ENCODE data around the gene TMEM176A.

Gene TMEM176A

DNA sequence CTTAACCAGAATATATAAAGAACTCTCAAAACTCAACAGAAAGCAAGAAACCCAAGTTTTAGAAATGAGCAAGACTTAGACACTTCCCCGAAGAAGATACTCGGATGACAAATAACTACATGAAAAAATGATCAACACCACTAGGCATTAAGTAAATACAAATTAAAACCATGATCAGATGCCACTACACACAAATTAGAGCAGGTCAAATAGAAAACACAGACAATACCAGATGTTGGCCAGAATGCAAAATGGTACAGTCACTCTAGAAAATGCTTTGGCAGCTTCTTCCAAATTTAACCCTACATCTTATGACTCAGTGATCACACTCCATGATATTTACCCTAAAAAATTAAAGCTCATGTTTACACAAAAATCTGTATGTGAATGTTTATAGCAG lies 18.4 kb downstream of the TMEM176A start:
- no peak for DNase-seq (ENCODE audit: low read depth in 3 of 3)

DNA sequence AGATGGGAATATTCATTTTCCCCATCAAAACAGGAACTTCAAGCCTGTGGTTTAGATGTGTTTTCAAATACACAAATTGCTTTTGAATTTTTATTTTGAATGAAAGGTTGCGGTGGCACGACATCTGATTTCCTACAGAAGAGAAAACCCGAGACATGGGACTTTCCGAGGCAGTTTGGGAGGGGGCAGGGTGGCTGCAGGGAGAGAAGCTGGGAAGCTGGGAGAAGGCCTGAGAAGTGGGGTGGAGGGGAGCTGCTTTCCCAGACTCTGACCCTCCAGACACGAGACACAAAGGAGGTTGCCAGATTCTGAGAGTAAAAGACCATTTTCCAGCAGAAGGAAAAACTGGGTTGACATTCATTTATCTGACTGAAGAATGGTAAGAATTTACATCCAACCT lies 19.6 kb downstream of the TMEM176A start:
- DNase-seq (ENCODE audit: low read depth in 3 of 3) = no peak

DNA sequence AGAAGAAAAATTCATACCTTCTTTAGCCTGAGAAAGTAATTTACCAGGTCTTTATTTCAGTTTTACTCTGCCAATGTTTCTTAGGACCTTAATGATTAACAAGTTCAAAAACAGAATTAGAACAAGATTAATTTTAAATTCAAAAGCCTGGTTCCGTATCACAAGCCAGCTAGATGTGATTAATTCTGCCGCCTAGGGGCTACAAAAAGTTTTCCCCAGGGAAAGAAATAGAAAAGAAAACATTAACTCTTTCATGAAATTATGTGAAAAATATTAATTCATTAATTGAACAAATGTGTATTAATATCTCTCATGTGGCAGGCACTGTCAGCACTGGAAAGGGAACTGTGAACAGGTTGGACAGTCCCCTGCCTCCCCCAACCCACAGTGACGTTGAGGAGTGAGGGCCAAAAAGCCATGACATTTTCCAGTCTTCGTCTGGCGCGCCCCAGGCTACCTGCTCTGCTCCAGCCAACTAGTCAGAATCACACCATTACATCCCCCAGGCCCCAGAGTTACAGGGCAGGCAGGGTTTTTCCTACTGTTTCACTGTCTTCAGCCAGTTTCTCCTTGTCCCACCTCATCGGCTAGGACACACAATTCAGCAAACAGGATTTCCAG lies 20.1 kb downstream of the TMEM176A start:
- no peak for DNase-seq (ENCODE audit: low read depth in 3 of 3)

DNA sequence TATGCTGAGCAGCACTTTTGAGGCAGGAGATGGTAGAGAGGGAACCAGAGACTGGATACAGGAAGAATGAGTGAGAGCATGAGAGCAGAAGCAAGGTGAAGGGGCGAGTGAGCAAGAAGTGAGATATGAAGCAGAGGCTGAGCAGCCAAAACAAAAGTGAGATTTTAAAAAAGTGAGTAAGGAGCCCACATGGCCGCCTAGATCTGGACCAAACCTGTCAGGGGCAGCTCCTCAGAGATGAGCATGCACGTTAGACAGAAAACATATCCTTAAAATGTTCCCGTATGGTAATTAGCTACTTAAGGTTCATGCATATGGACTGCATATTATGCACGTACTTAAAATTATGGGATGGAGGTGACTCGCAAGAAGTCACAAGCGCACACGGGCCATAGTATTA lies 22.5 kb downstream of the TMEM176A start:
- no peak for DNase-seq (ENCODE audit: low read depth in 3 of 3)

DNA sequence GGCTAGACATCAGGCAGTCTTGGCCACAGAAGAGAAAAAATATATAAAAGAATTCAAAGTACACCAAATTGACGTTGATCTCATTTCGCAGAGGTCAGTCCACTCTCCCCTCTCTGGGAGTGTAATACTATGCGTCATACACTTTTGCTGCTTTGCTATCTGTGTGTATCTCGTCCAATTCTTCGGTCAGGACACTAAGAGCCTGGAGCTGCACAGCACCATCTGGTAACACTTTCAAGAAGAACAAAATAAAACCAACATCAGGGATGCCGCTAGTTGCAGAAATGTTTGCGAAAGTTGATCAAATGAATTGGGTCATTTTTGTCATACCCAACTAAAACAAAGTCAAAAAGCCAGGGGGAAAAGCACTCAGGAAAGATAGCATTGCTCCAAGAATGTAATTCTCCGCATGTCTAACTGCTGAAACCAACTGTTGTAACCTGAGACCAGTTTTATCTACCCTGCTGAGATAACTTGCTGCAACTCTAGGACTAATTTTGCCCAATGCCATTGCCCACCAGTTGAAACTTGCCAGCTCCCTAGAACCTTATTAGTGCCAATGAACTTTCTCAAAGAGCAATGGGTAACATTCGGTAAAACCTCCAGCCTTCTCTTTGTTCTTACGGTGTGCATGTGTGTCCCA lies 23.0 kb downstream of the TMEM176A start:
- DNase-seq (ENCODE audit: low read depth in 3 of 3) = no peak

DNA sequence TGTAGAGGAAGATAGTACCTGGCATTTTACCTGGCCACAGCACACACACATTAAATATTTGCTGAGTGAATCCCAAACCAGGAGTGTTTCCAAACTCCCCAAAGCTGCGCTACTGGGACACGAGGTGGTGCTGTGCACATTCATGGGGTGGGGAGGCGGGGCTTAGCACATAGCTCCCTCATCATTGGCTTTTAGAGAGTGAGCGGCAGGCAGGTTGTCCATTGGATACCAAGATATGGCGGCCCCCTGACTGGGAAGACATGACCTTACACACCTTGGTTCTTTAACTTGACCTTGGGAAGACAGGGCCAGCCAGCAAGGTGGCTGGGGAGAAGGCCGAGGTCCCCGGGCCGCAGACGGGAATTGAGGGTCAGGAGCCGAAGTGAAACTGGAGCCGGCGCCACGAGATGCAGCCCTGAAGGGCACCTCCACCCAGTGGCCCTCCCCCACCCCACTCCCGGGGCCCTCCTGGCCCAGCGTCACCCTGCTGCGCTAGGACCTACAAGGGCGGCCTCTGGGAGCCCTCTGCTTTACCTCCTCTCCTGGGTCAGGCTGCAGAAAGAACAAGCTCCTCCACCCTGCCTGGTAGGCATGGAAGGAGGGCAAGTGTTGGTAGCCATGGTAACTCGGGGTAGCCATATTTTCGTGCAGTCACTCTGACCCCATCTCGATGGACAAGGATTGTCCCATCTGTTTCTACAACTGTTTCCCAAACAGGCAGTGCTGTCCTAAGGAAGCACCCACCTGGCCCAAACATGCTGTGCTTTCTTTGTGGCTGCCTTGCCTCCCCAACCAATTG lies 24.0 kb downstream of the TMEM176A start:
- no peak for DNase-seq (ENCODE audit: low read depth in 3 of 3)

DNA sequence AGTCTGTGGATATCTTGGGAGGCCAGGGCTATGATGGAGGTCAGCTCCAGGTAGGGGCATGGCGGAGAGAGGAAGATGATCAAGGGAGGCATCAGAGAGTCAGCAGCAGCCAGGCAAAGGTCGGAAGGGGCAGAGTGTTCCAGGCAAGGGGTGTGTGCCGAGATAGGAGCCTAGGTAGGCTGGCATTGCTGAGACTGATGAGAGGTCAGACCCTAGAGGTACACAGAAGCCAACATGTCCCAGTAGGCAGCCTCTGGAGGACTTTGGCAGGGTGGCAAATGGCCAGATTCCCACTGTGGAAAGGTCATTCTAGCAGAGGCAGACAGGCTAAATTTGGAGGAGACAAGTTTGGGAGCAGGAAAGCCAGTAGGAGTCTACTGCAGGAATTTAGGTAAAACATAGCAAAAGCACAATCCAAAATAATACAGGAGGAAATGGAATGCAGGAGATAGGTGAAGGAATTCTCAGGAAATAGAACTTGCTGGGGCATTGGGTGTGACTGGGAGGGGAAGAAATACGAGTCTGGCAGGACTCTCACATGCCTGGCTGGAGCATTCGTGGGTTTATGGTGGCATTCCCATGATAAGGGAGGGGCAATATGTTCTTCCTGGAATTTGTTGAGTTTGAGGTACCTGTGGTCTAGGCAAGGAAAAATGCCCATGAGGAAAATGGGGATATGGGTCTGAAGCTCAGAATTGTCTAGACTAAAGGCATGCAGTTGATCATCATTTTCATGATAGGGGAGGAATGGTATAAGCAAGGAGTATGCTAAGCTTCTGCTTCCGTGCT lies 25.7 kb downstream of the TMEM176A start:
- no peak for DNase-seq (ENCODE audit: low read depth in 3 of 3)

DNA sequence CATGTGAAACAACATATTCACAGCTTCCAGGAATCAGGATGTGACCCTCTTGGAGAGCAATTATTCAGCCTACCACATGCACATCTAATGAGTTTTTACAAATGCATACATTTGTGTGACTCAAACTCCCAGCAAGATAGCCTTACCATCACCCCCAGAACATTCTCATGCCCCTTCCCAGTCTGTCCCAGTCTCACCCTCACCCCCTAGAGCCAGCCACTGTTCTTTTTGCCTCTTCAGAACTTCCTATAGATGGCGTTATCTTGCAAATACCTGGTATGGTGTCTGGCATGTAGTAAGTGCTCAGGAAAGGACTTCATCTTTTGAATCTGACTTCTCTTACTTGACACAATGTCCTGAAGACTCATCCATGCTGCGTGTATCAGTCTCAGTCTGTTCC lies 27.8 kb downstream of the TMEM176A start:
- DNase-seq (ENCODE audit: low read depth in 3 of 3) = no peak

DNA sequence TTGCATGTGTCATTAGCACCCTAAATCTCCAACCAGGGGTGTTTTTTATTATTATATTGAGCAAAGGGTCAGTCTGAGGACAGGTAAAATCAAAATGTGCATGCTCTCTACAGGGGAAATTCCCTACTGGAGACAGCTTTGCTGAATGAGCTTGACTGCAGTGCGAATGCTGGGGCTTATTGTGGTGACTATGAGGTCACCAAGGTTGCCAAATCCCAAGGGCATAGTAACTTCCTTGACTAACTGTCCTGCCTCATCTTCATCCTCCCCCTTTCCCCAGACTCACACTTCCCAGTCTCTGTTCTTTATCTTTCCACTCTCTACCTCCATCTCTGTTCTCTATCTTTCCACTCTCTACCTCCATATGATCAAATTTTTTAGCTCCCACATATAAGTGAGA lies 28.9 kb downstream of the TMEM176A start:
- DNase-seq (ENCODE audit: low read depth in 3 of 3) = no peak

DNA sequence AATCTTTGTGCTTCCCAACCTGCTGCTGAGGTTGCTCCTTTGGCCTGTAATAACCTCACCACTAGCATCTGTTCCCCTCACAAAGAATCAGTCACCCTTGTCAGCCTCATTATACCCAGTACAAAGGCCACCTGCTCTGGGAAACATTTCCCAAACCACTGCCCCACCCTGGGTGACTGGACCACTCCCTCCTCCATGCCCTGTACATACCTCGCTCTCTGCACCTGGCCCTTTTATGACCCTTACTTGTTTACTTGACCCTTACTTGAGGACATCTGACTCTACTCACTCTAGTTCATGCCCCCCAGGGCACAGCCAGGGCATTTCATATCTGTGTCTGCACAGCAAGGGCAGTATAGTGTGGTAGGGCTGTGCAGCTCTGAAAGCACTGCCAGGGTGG lies 30.4 kb downstream of the TMEM176A start:
- DNase-seq (ENCODE audit: low read depth in 3 of 3) = no peak

DNA sequence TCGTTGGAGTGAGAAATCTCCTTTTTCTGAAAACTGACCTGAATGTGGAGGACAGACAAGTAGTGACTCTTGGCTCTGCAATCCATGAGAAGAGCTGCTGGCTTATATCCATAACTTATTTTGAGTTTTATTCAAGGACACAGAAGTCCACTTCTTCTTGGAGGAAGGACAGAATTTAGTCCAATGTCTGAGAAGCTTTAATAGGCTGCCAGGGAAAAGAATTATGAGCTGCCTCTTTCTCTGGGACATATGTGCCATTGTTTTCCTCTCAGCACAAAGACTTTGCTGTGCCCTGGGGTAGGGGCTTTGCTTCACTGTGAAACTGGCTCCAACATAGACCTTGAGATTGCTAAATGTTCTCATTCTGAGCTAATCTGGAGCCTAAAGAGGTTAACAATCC lies 31.3 kb downstream of the TMEM176A start:
- no peak for DNase-seq (ENCODE audit: low read depth in 3 of 3)

DNA sequence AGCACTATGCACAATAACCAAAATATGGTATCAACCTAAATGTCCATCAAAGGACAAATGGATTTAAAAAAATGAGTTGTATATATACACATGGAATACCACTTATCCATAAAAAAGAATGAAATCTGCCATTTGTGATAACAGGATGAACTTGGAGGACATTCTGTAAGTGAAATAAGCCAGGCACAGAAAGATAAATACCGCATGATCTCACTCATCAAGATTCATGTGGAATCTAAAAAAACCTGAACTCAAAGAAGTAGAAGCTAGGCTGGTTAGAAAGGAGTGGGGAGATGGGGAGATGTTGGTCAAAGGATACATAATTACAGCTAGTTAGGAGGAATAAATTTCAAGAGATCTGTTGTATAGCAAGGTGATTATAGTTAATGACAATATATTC lies 34.5 kb downstream of the TMEM176A start:
- no peak for DNase-seq (ENCODE audit: low read depth in 3 of 3)

DNA sequence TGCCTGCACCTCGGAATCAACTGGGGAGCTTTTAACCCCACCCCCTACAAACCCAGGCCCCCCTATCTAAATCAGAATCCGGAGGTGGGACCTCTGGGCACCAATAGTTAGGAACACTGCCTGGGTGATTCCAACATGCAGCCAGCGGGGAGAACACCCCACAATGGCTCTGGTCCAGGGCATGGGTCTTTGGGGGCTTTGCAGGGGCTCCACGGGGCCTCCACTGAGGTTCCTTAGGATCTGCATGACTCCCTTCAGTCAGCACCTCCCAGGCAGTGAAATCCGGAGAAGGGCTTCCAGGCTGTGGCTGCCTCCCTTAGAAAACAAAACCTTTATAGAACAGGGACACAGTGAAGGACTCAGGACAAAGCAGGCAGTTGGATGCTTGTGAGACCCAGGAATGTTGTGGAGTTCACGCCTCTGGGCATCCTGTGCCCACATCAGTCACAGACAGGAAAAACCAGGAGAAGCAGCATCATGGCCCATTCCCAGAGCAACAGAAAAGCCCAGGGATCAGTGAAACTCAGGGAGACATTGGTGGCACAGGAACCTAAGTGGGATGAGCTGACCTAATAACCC lies 35.2 kb downstream of the TMEM176A start:
- DNase-seq (ENCODE audit: low read depth in 3 of 3) = no peak

DNA sequence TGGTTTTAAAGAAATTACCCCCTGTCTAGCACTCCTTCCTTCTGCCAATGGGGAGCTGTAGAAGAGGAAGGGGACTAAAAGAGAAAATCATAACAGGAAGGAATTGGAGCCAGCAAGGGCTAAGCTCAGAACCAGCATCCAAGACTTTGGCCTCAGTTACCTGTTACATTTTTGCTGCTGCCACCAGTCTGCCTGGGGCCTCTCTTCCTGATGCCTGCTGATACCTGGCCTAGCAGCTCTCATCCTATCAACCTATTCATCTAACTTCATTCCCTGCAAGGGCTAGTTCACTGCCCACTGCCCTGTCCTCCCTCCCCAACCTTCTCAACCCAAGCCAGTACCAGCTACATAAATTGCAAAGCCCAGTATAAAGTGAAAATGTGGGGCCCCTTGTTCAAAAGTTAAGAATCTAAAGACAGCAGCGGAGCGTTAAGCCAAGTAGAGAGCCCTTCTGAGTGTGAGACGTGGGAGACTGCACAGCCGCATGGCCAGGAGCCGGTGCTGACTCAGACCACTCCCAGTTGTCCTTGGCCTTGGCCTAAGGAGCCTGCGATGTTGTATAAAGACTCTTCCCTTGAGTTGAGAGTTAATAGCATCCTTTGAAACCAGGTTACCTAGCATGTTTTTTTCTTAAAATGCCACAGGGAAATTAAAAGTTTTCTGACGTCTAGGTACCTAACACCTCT lies 38.5 kb downstream of the TMEM176A start:
- no peak for DNase-seq (ENCODE audit: low read depth in 3 of 3)

DNA sequence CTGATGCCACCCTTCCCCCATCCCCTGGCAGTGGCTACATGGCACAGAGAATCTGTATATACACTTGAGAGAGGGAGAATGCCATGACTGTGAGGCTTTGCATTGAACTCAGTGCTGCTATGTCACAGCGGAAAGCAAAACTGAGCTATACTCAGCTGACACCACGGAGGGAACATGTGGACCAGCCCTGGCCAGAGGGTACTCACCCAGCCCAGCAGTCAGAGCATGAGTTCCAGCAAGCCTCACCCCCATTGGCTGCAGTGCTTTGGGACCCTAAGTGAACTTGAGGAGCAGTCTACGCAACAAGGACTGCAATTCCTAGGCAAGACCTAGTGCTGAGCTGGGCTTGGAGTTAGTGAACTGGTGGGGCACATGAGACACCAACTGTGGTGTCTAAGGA lies 41.4 kb downstream of the TMEM176A start:
- no peak for DNase-seq (ENCODE audit: low read depth in 3 of 3)

DNA sequence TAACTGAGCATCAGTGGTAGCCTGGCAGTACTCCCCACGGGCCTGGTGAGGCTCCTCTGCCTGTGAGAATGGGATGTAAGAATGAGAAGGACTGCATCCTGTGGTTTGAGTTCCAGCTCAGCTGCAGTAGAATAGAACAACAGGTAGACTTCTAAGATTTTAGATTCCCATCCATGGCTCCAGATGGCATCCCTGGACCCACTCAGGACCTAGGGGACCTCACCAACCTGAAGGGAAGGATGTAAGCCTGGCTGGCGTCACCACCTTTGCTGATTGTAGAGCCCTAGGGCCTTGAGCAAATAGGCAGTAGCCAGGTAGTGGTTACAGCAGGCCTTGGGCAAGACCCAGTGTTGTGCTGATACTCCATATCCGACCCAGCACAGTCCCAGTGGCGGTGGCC lies 42.1 kb downstream of the TMEM176A start:
- no peak for DNase-seq (ENCODE audit: low read depth in 3 of 3)

DNA sequence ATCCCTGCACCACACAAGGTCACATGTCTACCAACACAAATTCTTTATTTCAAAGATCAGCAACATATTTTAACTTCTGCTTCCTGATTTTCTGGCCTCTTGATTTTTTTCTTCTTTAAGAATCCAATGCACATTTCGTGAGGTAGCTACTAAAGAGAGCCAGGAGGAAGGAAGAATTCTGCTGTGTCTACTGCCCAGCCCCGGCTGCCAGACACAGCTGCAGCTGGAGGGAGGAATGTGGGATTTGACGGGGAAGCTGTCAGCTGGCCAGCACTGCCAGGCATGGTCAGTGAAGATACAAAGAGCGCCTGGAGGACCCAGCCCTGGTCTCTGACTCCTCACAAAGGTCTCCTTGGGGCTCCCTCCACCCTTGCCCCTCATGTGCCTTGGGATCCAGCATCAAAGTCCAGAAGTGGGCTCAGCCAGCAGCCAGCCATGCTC lies 44.9 kb downstream of the TMEM176A start:
- DNase-seq (ENCODE audit: low read depth in 3 of 3) = no peak

DNA sequence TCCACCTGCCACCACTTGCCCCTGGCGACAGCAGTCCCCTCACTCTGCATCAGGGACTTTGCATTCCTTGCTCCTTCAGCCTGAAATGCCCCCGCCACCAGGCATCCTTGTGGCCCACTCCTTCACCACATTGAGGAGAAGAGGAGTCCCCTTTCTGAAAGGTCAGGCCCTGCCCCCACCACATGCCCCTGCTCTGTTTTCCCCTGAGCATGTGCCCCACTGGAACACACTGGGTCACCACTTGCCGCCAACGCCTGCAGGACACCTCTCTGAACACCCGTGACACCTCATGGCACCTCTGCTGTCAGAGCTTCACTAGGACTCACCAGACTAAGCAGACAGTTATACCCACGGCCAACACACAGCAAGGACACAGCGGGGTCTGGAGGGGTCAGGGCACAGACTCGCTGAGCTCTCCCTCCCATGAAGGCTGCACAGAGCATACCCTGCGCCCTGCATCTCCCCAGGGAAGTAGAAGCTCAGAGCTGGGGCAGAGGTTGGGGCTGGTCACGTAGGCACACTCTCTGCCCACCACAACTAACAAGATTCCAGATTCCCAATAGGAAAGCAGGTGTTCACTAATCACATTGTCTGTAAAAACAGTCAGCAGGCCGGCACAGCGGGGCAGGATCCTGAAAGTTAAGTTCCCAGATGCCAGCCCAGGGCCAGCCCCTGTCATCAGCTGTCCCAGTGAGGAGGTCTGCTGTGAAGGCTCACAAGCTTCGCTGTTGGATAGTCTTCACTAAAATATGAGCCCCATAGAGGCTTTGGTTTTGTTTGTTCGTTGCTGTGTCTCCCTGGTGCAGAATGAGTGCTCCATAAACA lies 45.9 kb downstream of the TMEM176A start:
- DNase-seq (ENCODE audit: low read depth in 3 of 3) = no peak

DNA sequence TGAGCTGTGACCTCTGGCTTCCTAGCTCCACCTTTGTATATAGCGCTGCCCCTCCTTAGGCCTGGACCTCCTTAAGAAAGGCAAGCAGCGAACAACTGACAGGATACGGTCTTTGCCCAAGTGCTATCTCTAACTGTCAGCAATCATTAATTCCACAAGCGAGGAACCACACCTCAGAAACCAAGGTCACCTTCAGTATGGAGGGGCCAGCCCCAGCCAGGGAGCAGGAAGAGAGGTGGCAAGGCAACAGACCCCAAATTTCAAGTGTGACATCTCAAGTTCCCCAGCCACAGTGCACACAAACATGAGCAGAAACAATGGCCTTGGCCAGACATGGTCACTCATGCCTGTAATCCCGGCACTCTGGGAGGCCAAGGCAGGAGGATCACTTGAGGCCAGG lies 47.0 kb downstream of the TMEM176A start:
- no peak for DNase-seq (ENCODE audit: low read depth in 3 of 3)

DNA sequence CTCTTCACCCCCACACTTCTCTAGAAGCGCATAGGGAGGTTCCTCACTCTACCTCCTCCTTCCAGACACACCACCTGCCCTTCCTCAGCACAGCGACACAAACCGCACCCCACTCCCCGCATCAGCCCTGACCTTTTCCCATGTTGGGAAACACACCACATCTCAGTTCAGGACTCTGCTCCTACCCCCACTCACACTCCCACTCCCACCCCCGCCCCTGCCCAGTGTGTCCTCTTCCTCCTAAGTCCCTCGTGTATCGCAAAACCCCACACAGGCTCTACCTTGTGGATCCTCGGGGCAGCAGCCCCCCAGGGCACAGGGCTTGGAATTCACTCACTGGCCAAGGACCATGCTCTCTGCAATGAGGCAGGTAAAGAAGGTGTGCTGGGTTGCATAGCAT lies 47.5 kb downstream of the TMEM176A start:
- no peak for DNase-seq (ENCODE audit: low read depth in 3 of 3)
